GM23338 (cell line): Measurements from ENCODE around the gene ING2. TPM values are rescaled to one million over a fixed set of nuclear protein-coding genes. Genes with fewer than 3 reads are reported as not detected.

Experiments
- ATAC-seq: fragments of 200-7000 bp; cut with Tn5 transposase; 3 replicates; pipeline ENCODE4 v1.9.1; 2020
- DNase-seq: peaks from one replicate; pipeline ENCODE4 v3.0.0-alpha.2; 2015; ENCODE audit warnings: low spot score
- H2AFZ ChIP-seq: fragments of 200-600 bp; sonication (generic); 2 replicates; pipeline ENCODE4 v1.8.0; 2016; ENCODE audit warnings: antibody characterized with exemption, mild to moderate bottlenecking, moderate library complexity
- H3F3A ChIP-seq: fragments of 200-600 bp; sonication (generic); replicated peaks from 2 replicates; pipeline ENCODE4 v1.8.0; 2017; ENCODE audit warnings: antibody characterized with exemption, mixed run types, low read depth
- H3K27ac ChIP-seq: fragments of 200-600 bp; sonication (generic); 2 replicates; pipeline ENCODE4 v1.6.1; 2016; ENCODE audit warnings: low read depth
- H3K27me3 ChIP-seq: fragments of 200-600 bp; sonication (generic); 2 replicates; pipeline ENCODE4 v1.8.0; 2016; ENCODE audit warnings: mild to moderate bottlenecking, mixed run types, moderate library complexity; ENCODE audit not compliant: insufficient read depth
- H3K36me3 ChIP-seq: fragments of 200-600 bp; sonication (generic); 2 replicates; pipeline ENCODE4 v1.8.0; 2016; ENCODE audit warnings: mild to moderate bottlenecking; ENCODE audit not compliant: insufficient read depth
- H3K4me1 ChIP-seq: fragments of 200-600 bp; sonication (generic); 2 replicates; pipeline ENCODE4 v1.8.0; 2016; ENCODE audit warnings: mild to moderate bottlenecking, moderate library complexity; ENCODE audit not compliant: insufficient read depth
- H3K4me2 ChIP-seq: fragments of 200-600 bp; sonication (generic); 2 replicates; pipeline ENCODE4 v1.7.1; 2017; ENCODE audit warnings: mixed run types
- H3K4me3 ChIP-seq: fragments of 200-600 bp; sonication (generic); 2 replicates; pipeline ENCODE4 v1.6.1; 2016; ENCODE audit warnings: mixed run types
- H3K79me2 ChIP-seq: fragments of 200-600 bp; sonication (generic); replicated peaks from 2 replicates; pipeline ENCODE4 v1.8.0; 2017; ENCODE audit warnings: mild to moderate bottlenecking; ENCODE audit not compliant: insufficient read depth
- H3K9me2 ChIP-seq: fragments of 200-600 bp; sonication (generic); 2 replicates; pipeline ENCODE4 v1.8.0; 2017; ENCODE audit not compliant: insufficient read depth
- H4K20me1 ChIP-seq: fragments of 200-600 bp; sonication (generic); replicated peaks from 2 replicates; pipeline ENCODE4 v1.8.0; 2017; ENCODE audit warnings: mild to moderate bottlenecking; ENCODE audit not compliant: insufficient read depth
- H3K27ac Mint-ChIP-seq: 2 replicates; pipeline ENCODE4 v1.8.0; 2020; ENCODE audit warnings: inconsistent platforms, mild to moderate bottlenecking, moderate library complexity, mixed read lengths
- H3K27me3 Mint-ChIP-seq: 3 replicates; pipeline ENCODE4 v1.8.0; 2022; ENCODE audit warnings: low read depth, mild to moderate bottlenecking, moderate library complexity, mixed read lengths, inconsistent platforms; ENCODE audit not compliant: insufficient read depth, poor library complexity
- H3K36me3 Mint-ChIP-seq: 3 replicates; pipeline ENCODE4 v1.8.0; 2021; ENCODE audit warnings: low read depth, mild to moderate bottlenecking, inconsistent platforms, moderate library complexity, mixed read lengths
- H3K4me1 Mint-ChIP-seq: 3 replicates; pipeline ENCODE4 v1.8.0; 2020; ENCODE audit warnings: mild to moderate bottlenecking, inconsistent platforms, mixed read lengths
- H3K4me3 Mint-ChIP-seq: 3 replicates; pipeline ENCODE4 v1.8.0; 2021; ENCODE audit warnings: moderate library complexity, mild to moderate bottlenecking, inconsistent platforms, mixed read lengths
- H3K9me3 Mint-ChIP-seq: 3 replicates; pipeline ENCODE4 v1.8.0; 2020; ENCODE audit warnings: moderate library complexity, mild to moderate bottlenecking, inconsistent platforms, mixed read lengths
- CREB1 ChIP-seq: fragments of 250-450 bp; sonication (Bioruptor Pico); IDR thresholded peaks from 2 replicates; pipeline ENCODE4 v1.5.0; 2020; ENCODE audit warnings: low read depth, mild to moderate bottlenecking, moderate library complexity
- EZH2 ChIP-seq: fragments of 200-600 bp; sonication (generic); IDR thresholded peaks from one replicate; pipeline ENCODE4 v1.8.0; 2017; ENCODE audit warnings: antibody characterized with exemption, mild to moderate bottlenecking, low read depth; ENCODE audit not compliant: unreplicated experiment
- EZH2phosphoT487 ChIP-seq: fragments of 200-600 bp; sonication (generic); IDR thresholded peaks from one replicate; pipeline ENCODE4 v1.8.1; 2018; ENCODE audit warnings: antibody characterized with exemption; ENCODE audit not compliant: unreplicated experiment
- JUNB ChIP-seq: IDR thresholded peaks from one replicate; pipeline ENCODE4 v1.6.1; 2016; ENCODE audit warnings: antibody characterized with exemption; ENCODE audit not compliant: unreplicated experiment
- NANOG ChIP-seq: IDR thresholded peaks from 2 replicates; pipeline ENCODE4 v1.6.1; 2016; ENCODE audit warnings: antibody characterized with exemption, borderline replicate concordance
- POLR2AphosphoS5 ChIP-seq: IDR thresholded peaks from 2 replicates; pipeline ENCODE4 v1.6.1; 2016; ENCODE audit warnings: antibody characterized with exemption, low read depth
- STAT1 ChIP-seq: IDR thresholded peaks from one replicate; pipeline ENCODE4 v1.6.1; 2016; ENCODE audit warnings: antibody characterized with exemption; ENCODE audit not compliant: unreplicated experiment
- ZNF114 ChIP-seq: fragments of 250-450 bp; sonication (Bioruptor Pico); IDR thresholded peaks from 2 replicates; pipeline ENCODE4 v1.5.0; 2020; ENCODE audit warnings: mild to moderate bottlenecking, moderate library complexity
- ZNF331 ChIP-seq: fragments of 250-450 bp; sonication (Bioruptor Pico); IDR thresholded peaks from 2 replicates; pipeline ENCODE4 v1.5.0; 2020; ENCODE audit warnings: low read depth, mild to moderate bottlenecking, moderate library complexity
- ZNF462 ChIP-seq: fragments of 250-450 bp; sonication (Bioruptor Pico); IDR thresholded peaks from 2 replicates; pipeline ENCODE4 v1.5.0; 2020; ENCODE audit warnings: mild to moderate bottlenecking, moderate library complexity
- polyA plus RNA-seq: library from polyadenylated mRNA; unstranded; fragments of >200 nt; fragmentation: Nextera tagmentation; extraction: Ambion mirVana; gene quantifications from 2 replicates; pipeline ENCODE4 v1.2.1, GENCODE V29; 2016
- total RNA-seq: library from RNA; depleted of rRNA; stranded (reverse); fragments of >200 nt; shearing (Covaris generic); gene quantifications from 2 replicates; pipeline ENCODE4 v1.2.3, GENCODE V29; 2014
- TF ChIP-seq, protein P1 (sequence below): IDR thresholded peaks from 2 replicates; pipeline ENCODE4 v1.6.1; 2016; ENCODE audit warnings: antibody characterized with exemption
- TF ChIP-seq, protein P2 (sequence below): IDR thresholded peaks from one replicate; pipeline ENCODE4 v1.6.1; 2018; ENCODE audit warnings: antibody characterized with exemption; ENCODE audit not compliant: unreplicated experiment
- TF ChIP-seq, protein P3 (sequence below), 2 experiments: fragments of 200-600 bp in 1 of 2; sonication (generic) in 1 of 2; conservative IDR thresholded peaks; 2 replicates each; pipeline versions ENCODE4 v1.5.1 to v1.6.1; 2016 to 2017; ENCODE audit warnings: antibody characterized with exemption in 2 of 2, low read depth in 2 of 2, mild to moderate bottlenecking in 2 of 2, moderate library complexity in 1 of 2

ING2 gene
- total and polyA plus RNA-seq, 2 experiments from 2014 or later, result 21.5 to 34.2 TPM

- no peak for TF ChIP-seq EZH2
- no peak for TF ChIP-seq EZH2phosphoT487
- no peak for TF ChIP-seq POLR2AphosphoS5
- TF ChIP-seq NANOG, result no peak
- TF ChIP-seq JUNB, result no peak
- no peak for TF ChIP-seq ZNF331 (CRISPR knock-in tag)
- TF ChIP-seq STAT1, result no peak
- TF ChIP-seq, protein P1, sequence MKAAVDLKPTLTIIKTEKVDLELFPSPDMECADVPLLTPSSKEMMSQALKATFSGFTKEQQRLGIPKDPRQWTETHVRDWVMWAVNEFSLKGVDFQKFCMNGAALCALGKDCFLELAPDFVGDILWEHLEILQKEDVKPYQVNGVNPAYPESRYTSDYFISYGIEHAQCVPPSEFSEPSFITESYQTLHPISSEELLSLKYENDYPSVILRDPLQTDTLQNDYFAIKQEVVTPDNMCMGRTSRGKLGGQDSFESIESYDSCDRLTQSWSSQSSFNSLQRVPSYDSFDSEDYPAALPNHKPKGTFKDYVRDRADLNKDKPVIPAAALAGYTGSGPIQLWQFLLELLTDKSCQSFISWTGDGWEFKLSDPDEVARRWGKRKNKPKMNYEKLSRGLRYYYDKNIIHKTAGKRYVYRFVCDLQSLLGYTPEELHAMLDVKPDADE, result no peak
- no peak for TF ChIP-seq CREB1 (CRISPR knock-in tag)
- TF ChIP-seq, protein P2, sequence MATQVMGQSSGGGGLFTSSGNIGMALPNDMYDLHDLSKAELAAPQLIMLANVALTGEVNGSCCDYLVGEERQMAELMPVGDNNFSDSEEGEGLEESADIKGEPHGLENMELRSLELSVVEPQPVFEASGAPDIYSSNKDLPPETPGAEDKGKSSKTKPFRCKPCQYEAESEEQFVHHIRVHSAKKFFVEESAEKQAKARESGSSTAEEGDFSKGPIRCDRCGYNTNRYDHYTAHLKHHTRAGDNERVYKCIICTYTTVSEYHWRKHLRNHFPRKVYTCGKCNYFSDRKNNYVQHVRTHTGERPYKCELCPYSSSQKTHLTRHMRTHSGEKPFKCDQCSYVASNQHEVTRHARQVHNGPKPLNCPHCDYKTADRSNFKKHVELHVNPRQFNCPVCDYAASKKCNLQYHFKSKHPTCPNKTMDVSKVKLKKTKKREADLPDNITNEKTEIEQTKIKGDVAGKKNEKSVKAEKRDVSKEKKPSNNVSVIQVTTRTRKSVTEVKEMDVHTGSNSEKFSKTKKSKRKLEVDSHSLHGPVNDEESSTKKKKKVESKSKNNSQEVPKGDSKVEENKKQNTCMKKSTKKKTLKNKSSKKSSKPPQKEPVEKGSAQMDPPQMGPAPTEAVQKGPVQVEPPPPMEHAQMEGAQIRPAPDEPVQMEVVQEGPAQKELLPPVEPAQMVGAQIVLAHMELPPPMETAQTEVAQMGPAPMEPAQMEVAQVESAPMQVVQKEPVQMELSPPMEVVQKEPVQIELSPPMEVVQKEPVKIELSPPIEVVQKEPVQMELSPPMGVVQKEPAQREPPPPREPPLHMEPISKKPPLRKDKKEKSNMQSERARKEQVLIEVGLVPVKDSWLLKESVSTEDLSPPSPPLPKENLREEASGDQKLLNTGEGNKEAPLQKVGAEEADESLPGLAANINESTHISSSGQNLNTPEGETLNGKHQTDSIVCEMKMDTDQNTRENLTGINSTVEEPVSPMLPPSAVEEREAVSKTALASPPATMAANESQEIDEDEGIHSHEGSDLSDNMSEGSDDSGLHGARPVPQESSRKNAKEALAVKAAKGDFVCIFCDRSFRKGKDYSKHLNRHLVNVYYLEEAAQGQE, result no peak
- TF ChIP-seq, protein P3, sequence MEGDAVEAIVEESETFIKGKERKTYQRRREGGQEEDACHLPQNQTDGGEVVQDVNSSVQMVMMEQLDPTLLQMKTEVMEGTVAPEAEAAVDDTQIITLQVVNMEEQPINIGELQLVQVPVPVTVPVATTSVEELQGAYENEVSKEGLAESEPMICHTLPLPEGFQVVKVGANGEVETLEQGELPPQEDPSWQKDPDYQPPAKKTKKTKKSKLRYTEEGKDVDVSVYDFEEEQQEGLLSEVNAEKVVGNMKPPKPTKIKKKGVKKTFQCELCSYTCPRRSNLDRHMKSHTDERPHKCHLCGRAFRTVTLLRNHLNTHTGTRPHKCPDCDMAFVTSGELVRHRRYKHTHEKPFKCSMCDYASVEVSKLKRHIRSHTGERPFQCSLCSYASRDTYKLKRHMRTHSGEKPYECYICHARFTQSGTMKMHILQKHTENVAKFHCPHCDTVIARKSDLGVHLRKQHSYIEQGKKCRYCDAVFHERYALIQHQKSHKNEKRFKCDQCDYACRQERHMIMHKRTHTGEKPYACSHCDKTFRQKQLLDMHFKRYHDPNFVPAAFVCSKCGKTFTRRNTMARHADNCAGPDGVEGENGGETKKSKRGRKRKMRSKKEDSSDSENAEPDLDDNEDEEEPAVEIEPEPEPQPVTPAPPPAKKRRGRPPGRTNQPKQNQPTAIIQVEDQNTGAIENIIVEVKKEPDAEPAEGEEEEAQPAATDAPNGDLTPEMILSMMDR (conservative IDR thresholded peaks at IDR 0.05; ENCODE audit: low read depth in 2 of 2), result no peak
Measured at GRCh38 chr4:183527326-183527725, 22.5 kb downstream of the ING2 start (continued).

DNA sequence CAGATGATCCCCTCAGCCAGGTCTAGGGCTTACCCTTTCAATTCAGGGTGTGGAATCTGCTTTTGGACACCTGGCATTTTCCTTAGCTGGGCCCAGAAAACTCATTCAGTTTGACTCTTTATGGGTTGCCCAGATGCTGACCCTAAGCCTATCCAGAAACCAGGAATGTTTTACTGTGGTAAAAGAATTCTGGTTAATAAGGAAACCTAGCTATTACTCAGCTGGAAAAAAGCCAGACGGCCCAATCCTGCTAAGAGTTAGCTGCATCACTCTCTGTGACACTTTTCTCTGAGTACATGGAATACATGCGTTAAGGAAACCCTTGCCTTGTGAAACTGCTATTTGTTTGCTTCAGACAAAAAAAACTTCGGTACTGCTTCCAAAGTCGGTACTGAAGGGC, 28.0 kb downstream of the ING2 start:
- ATAC-seq, result no peak
- no peaks in the 10 kb centered on the region for H3K9me2 ChIP-seq
- no peak overlapping the region for H3K27ac ChIP-seq
- Mint-ChIP-seq H3K36me3 (no peaks in the 10 kb centered on the region), H3K27ac (no peak overlapping the region), H3K27me3 (peaks cover 6% of the 10 kb centered on the region), H3K4me3 (no peak overlapping the region), H3K4me1 (peaks cover 3% of the 10 kb centered on the region; the same call in 2 of the 3 replicates), H3K9me3 (no peaks in the 10 kb centered on the region; the same call in 2 of the 3 replicates)
- no peak overlapping the region for H3K4me2 ChIP-seq
- no peak for DNase-seq
- peaks cover under 1% of the 10 kb centered on the region for H3K4me1 ChIP-seq
- H4K20me1 ChIP-seq, result no peaks in the 10 kb centered on the region
- H2AFZ ChIP-seq, result peak overlapping the region; percentile 90
- H3K79me2 ChIP-seq, result no peaks in the 10 kb centered on the region
- H3K4me3 ChIP-seq, result no peak overlapping the region
- no peaks in the 10 kb centered on the region for H3K27me3 ChIP-seq
- no peaks in the 10 kb centered on the region for H3F3A ChIP-seq
- H3K36me3 ChIP-seq, result no peaks in the 10 kb centered on the region
- TF ChIP-seq NANOG (no peak), JUNB (no peak), ZNF462 (no peak), ZNF114 (CRISPR knock-in tag) (no peak)
